ENCODE results near the gene GADD45G.

DNA sequence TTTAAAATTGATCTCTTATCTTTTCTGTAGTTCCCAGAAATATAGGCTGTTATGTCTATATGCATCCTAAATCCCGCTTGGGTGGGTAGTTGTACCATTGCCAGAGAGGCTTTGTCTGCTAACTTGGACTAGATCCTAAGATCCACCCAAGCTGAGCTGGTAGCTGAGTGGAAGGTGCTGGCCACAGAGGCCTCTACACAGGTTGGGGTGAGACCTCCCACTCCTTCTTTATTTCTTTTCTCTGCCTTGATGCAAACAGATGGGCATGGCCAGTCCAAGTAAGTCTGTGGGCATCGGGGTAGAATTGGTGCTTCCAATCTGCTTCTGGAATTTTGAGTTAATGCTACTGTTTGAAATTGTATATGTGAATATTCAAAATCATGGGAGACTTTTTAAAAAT lies 14.4 kb upstream of the GADD45G start:
- TF ChIP-seq SP1 (IDR thresholded peaks at IDR 0.05; ENCODE audit: low read depth, low read length) (no peak), DPF2 (IDR thresholded peaks at IDR 0.05) (no peak), CEBPB (IDR thresholded peaks at IDR 0.05; ENCODE audit: borderline replicate concordance in 1 of 2, low read depth in 2 of 2, low read length in 2 of 2) (no peak), ATF7 (IDR thresholded peaks at IDR 0.05; ENCODE audit: low read depth) (no peak), RAD21 (IDR thresholded peaks at IDR 0.05; ENCODE audit: insufficient read depth, low read depth, low read length) (no peak), ASH2L (IDR thresholded peaks at IDR 0.05; ENCODE audit: borderline replicate concordance, low read depth) (no peak), POLR2AphosphoS5 (IDR thresholded peaks at IDR 0.05; ENCODE audit: low read length) (no peak), MTA3 (IDR thresholded peaks at IDR 0.05; ENCODE audit: borderline replicate concordance, low read length) (no peak), ETV6 (conservative IDR thresholded peaks at IDR 0.05 in 1 of 2, IDR thresholded peaks at IDR 0.05 in 1 of 2; ENCODE audit: borderline replicate concordance in 1 of 2, low read depth in 1 of 2) (no peak)
- TF ChIP-seq, protein P1, sequence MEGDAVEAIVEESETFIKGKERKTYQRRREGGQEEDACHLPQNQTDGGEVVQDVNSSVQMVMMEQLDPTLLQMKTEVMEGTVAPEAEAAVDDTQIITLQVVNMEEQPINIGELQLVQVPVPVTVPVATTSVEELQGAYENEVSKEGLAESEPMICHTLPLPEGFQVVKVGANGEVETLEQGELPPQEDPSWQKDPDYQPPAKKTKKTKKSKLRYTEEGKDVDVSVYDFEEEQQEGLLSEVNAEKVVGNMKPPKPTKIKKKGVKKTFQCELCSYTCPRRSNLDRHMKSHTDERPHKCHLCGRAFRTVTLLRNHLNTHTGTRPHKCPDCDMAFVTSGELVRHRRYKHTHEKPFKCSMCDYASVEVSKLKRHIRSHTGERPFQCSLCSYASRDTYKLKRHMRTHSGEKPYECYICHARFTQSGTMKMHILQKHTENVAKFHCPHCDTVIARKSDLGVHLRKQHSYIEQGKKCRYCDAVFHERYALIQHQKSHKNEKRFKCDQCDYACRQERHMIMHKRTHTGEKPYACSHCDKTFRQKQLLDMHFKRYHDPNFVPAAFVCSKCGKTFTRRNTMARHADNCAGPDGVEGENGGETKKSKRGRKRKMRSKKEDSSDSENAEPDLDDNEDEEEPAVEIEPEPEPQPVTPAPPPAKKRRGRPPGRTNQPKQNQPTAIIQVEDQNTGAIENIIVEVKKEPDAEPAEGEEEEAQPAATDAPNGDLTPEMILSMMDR (IDR thresholded peaks at IDR 0.05 in 2 of 3, conservative IDR thresholded peaks at IDR 0.05 in 1 of 3; ENCODE audit: control insufficient read depth in 2 of 3, extremely low read depth in 1 of 3, insufficient read depth in 1 of 3, low read depth in 3 of 3, low read length in 3 of 3): no peak
- TF ChIP-seq, protein P2, sequence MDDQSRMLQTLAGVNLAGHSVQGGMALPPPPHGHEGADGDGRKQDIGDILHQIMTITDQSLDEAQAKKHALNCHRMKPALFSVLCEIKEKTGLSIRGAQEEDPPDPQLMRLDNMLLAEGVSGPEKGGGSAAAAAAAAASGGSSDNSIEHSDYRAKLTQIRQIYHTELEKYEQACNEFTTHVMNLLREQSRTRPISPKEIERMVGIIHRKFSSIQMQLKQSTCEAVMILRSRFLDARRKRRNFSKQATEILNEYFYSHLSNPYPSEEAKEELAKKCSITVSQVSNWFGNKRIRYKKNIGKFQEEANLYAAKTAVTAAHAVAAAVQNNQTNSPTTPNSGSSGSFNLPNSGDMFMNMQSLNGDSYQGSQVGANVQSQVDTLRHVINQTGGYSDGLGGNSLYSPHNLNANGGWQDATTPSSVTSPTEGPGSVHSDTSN (IDR thresholded peaks at IDR 0.05; ENCODE audit: insufficient replicate concordance, low read depth, low read length): no peak
- TF ChIP-seq, protein P3, sequence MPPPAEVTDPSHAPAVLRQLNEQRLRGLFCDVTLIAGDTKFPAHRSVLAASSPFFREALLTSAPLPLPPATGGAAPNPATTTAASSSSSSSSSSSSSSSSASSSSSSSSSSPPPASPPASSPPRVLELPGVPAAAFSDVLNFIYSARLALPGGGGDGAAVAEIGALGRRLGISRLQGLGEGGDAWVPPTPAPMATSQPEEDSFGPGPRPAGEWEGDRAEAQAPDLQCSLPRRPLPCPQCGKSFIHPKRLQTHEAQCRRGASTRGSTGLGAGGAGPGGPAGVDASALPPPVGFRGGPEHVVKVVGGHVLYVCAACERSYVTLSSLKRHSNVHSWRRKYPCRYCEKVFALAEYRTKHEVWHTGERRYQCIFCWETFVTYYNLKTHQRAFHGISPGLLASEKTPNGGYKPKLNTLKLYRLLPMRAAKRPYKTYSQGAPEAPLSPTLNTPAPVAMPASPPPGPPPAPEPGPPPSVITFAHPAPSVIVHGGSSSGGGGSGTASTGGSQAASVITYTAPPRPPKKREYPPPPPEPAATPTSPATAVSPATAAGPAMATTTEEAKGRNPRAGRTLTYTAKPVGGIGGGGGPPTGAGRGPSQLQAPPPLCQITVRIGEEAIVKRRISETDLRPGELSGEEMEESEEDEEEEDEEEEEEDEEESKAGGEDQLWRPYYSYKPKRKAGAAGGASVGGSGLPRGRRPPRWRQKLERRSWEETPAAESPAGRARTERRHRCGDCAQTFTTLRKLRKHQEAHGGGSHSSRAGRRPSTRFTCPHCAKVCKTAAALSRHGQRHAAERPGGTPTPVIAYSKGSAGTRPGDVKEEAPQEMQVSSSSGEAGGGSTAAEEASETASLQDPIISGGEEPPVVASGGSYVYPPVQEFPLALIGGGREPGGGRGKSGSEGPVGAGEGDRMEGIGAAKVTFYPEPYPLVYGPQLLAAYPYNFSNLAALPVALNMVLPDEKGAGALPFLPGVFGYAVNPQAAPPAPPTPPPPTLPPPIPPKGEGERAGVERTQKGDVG (CRISPR knock-in tag; IDR thresholded peaks at IDR 0.05): no peak

All from GM12878 (cell line).